ENCODE measurements around the gene EPSTI1.
"Not testable (repeated sequence)": the region's sequence is repeated elsewhere in the genome, so short reads cannot be mapped to it uniquely, and the experiment has no call there.

The EPSTI1 gene

DNA sequence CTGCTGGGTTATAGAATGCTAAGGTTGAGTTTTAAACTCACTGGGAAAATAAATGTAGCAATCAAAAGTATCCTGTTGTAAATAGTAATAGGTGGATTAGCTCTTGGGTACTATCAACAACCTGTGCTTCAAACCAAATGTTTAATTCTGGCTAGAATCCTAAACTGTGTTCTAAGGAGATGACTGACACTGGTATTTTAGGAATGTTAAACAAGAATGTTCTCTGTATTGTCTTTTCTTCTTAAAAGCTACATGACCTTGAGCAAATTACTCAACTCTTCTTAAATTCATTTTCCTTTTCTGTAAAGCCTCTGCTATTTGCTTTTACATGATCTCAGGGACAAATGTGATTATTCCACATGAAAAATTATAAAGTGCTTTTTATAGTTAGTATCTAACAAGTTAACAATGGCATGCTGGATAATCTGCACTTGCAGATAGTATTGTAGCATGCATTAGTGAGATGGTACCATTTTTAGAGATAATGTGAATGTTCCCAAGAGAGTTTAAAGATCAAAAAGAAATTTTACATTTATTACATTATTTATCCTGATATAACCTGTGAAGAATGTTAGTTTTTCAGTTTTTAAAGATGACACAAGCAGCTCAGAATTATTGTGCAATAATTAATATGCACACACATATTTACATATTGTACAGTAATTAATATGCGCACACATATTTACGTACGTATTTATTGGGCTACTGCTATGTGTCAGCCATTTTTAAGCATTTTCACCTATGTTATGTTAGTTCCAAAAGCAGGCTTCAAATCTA is 13.6 kb upstream of the EPSTI1 start:
- DNase-seq (ENCODE audit: low spot score): no peak

DNA sequence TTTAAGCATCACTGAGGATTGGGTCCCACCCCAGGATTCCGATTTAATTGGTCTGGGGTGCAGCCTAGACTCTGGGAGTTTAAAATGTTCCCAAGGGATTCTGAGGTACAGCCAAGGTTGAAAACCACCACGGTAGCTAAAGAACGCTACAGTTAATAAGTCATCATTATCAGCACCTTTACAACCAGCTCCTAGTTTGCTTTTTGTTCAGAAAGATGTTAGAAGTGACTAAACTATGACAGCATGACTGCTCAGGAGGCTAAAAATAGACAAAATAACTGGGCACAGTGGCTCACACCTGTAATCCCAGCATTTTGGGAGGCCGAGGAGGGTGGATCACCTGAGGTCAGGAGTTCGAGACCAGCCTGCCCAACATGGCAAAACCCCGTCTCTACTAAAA is 11.7 kb upstream of the EPSTI1 start:
- DNase-seq (ENCODE audit: low spot score): no peak

DNA sequence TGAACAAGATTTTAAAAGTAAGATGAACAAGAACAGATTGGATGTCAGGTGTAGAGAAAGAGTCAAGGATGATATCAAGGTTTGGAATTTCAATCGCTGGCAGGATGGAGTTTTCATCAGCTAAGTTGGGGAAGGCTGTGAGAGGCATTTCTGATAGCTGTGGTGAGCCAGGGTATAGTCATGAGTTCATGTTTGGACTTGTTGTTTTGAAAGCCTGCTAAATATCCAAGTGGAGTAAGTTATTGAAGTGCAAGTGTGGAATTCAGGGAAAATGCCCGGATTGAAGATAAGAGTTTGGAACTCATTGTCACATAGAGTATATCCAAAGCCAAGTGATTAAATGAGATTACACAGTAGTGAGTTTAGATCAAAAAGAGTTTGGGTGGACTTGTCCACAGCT is 11.0 kb upstream of the EPSTI1 start:
- DNase-seq (ENCODE audit: low spot score): no peak

DNA sequence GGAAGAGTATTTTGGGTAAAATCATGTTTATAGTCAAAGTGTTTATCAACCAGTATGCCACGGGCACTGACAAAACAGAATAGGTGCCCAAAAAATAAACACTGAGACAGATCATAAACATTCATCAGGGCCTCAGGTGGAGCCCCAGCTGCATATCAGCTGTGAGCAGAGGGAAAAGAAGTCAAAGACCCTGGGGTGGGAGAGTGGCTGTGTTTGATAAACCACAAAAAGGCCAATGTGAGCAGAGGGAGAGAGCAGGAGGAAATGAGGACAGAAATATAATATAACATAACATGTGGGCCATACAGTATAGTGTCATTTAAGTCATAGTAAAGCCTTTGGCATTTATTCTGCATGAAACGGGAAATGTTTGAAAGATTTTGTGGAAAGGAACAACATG is 10.0 kb upstream of the EPSTI1 start:
- DNase-seq (ENCODE audit: low spot score): no peak

DNA sequence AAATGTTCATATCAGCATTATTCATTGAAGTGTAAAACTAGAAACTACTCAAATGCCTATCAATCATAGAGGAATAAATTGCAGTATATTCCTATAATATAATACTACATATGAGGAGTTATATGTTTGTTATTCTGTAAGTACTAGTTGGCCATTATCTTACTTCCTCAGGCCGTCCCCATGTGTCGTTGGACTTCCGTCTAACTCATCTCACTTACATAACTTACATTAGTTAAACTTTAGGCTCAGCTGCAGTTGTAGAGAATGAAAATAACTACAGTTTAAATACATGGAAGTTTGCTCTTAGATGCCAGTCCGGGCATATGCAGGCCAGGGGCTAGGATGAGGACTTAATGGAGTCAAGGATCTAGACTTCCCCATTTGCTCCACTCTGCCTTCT is 8.6 kb upstream of the EPSTI1 start:
- DNase-seq (ENCODE audit: low spot score): no peak

DNA sequence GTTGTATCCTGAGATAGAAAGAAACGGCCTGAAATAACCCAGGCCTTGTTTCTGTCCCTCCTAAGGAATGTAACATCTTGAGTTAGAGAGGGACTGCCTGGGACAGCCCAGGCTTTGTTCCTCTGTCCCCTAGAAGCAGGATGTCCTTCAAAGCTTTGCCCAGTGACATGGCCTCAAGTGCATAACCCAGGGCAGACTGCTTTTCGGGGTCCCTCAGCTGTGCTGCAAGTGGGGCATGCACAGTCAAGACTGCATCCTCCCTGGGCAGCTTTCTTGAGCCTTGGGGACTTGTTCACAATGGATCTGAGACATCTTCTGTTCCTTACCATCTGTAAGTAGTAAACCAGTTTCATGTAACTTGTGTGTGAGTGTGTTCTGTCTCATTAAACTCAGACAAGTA is 7.5 kb upstream of the EPSTI1 start:
- no peak for DNase-seq (ENCODE audit: low spot score)

DNA sequence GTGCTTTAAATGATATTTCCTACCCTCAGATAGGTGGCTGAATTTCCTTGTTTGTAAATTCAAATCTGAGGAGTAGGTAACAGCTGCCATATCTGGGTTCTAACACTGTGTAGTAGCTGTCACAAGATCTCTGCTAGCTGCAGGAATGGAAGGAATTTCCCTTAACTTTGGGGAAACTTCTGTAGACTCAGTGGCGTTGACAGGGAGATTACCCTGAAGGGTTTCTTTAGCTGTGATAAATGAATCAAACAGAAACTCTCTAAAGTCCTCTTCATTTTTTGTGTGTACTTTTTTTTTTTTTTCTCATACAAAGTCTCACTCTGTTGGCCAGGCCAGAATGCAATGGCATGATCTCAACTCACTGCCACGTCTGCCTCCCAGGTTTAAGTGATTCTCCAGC is 5.3 kb upstream of the EPSTI1 start:
- no peak for DNase-seq (ENCODE audit: low spot score)

DNA sequence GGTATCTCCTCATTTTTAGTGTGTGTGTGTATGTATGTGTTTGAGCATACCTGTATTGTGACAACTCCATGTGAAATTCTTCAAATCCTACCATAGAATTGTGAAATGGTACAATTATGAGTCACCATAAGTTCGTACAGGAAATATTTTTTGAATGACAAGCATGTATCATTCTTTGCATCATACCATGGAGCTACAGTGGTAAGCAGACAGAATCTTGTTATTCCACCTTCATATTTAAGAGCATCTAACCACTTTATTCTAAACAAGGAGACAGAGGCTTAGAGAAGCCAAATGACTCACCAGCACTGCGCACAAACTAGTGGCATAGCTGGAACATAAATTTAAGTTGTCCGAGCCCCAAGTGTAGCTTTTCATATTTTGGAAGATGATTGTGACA is 4.5 kb upstream of the EPSTI1 start:
- no peak for DNase-seq (ENCODE audit: low spot score)

DNA sequence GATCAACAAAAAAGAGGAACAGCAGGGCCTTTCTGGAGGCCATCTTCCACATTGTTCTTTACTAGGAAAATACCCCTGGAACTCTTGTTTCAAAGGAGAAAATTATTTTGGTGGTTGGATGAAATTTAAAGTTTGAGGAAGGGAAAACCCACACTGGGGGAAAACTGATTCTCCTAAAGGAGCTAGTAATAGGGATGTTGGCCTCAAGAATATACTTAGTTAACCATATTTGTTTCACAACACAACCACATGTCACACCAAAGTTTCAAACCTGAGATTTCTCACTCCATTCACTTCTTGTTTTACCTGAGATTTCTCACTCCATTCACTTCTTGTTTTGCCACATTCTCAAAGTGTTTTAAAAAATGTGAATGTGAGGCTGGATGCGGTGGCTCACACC is 2.8 kb upstream of the EPSTI1 start:
- DNase-seq (ENCODE audit: low spot score): no peak

DNA sequence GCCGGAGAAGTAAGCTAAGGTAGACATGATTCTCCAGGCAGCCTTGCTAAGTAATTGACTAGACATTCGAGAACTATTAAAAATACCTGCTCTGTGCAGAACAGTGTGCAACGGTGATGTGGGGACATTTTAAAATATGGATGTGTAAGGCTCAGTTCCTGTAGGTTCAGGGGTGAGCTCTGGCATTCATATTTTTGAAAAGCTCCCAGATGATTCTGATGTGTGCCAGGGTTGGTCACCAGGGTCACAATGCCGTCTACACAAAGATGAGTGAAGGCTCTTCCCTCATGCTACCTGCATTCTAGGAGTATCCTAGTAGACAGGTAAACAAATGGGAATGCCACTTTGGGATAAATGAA is 702 bp upstream of the EPSTI1 start:
- no peak for DNase-seq (ENCODE audit: low spot score)

DNA sequence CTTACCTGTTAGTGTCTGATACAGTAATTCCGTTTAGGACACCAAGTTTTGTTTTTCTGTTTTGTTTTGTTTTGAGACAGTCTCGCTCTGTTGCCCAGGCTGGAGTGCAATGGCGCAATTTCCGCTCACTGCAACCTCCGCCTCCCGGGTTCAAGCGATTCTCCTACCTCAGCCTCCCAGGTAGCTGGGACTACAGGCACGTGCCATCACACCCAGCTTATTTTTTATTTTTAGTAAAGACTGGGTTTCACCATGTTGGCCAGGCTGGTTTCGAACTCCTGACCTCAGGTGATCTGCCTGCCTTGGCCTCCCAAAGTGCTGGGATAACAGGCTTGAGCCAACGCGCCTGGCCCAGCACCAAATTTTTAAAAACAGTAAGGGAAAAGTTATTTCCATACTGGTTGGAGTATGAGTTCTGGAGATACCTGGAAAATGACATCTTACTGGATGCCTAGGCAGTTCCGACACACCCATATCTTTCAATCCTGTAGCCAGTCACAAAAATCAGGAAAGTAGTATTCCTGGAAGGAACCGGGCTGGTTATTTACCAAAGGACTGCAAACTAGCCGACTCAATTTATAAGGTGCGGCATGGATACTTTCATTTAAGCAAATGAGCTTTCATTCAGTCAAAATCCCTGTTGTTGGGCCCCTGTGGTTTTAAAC is 676 bp downstream of the EPSTI1 start:
- not testable (repeated sequence) for DNase-seq (ENCODE audit: low spot score)

DNA sequence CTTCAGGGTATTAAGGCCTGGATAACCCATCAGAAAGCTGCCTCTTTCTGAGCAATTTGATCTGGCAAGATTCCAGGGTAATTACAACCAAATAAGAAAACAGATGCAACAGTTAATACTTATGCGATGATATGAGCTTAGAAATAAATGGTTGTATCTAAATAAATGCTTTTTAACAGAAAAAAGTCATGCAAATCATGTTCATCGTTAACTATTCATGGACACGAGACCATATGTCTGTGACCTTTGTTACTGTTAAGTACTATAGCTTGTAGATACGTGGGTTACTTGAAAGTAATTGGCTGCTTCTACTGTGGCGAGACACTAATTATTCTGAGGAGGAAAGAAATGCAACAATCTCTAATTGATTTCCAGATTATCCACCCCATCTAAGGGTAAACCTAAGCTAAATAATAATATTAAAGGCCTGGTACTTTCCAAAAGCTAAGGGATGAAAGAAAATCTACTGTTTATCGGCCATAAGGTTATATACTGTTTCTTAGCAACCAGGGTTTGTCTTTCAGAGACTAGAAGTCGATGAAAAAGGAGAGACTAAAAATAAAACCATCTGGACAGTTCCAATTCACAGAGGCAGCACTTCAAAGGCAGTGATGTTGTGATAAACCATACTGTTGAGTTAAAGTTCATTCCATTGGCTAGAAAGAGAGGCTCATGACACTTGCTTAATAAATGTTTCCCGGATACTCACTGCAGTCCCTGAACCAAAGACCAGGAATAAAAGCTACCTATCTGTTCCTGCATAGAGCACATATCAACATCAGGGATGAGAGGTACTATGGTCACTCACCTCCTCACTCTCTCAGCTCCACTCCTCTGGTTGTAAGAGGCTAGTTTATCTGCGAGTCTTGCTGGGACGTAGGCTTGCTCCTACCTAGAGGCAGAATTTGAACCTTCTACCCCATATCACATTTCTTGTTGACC is 1.5 kb downstream of the EPSTI1 start:
- no peak for DNase-seq (ENCODE audit: low spot score)

DNA sequence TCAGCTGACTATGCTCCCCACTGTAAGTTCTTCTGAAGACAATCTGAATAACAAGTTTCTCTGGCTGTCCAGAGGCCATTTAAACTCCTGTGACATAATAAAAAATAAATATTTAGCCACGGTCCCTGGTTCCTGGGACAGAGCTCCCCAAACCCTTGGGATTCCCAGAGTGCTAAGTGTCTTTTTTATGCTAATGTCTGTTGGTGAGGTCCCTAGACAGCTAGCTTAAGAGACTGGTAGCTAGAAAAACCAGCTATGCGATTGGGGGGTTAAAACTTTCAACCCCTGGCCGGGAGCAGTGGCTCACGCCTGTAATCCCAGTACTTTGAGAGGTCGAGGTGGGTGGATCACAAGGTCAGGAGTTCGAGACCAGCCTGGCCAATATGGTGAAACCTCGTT is 5.9 kb downstream of the EPSTI1 start:
- no peak for DNase-seq (ENCODE audit: low spot score)

DNA sequence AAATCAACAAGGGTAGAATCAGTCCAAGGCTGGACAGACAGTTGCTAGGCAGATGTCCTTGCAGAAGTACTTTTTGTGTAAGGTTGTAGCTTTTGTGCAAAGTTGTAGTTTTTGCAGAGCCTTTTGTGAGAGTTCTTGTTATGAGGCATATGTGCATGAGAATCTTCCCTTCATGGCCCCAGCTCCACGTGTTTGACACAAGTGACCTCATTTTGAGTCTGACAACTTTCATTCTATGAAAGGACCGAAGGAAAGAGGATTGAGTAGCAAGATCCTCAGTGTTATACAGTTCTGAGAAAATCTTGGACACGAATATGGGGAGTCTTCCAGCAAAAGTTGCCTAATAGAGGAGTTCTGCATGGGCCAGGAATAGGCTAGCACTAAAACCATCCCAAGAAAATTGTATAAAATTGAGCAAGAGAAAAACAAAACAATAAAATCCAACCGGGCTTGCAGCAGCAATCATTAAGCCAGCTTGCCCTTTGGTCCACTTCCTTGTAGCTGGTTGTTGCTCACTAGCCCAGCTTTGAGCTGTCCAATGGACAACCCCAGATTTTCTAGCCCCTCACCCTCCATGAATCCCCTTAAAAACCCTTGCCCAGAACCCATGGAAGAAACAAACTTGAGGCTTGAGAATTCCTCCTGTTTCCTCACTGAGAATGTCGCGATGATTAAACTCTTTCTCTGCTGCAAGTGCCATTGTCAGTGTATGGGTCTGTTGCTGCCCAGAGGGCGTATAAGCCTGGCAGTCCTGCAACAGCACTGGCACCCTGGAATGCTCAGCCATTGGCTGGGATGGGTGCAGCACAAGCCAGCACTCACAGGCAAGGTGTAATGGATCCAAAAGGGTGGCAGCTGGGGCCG is 6.5 kb downstream of the EPSTI1 start:
- DNase-seq (ENCODE audit: low spot score): no peak

DNA sequence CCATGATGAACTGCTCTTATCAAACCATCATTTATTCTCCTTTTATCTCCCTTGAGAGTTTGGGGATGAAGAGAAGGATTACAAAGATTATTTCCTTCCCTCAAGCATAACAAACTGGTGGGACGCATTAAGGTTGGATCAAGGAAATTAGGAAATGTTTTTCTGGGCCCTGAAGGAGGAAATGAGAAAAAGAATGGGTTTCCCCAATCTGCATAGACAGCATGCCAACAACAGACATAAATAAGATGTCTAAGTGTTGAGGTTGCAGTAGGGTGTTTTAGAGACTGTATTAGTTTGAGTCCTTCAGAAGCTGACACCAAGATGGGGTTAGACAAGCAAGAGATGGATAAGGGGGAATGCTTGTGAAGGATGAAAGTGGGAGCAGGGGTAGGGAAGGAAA is 7.3 kb downstream of the EPSTI1 start:
- DNase-seq (ENCODE audit: low spot score): no peak

DNA sequence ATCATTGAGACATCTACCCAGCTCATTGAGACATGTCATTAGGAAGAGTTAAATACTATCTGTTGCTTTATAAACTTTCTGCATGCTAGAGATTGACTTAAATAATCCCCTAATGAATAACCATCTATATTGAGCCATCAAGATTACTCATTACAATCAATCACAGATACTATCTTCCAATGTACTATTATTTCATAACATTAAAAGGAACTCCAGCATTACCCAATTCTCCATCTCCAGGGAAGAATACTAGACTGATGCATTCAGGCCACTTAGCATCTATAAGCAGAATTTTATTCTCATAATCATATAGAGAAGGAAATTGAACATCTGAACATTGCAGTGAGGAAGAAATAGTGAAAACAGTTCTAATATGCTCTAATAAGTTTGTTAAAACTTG is 8.0 kb downstream of the EPSTI1 start:
- no peak for DNase-seq (ENCODE audit: low spot score)

DNA sequence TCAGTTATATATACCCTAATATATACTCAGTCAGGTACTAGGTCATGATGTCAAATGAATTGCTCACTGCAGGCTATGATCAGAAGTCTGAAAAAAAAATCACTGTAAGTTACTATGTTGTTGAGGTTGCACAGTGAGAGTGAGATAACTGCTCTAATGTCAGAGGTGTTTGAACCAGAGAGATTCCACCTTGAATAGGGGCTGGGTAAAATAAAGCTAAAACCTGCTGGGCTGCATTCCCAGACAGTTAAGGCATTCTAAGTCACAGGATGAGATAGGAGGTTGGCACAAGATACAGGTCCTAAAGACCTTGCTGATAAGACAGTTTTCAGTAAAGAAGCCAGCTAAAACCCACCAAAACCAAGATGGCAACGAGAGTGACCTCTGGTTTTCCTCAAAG is 10.2 kb downstream of the EPSTI1 start:
- DNase-seq (ENCODE audit: low spot score): no peak

DNA sequence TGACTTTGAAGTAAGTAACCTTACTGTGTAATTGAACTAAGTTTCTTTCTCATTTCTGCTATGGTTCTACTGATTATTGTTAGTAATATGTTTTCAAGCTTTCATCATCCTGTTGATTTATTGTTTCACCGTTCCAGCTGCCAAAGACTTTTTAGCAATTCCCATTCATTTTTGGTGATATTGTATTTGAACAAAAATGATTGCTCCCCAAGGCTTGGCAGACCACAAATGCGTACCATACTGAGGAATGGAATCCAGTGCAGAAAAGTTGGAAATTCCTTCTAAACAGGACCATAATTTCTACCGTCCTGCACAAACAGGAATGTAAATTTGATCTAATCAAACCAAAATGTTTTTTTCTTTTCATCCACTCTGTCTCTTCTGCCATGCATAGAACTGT is 10.7 kb downstream of the EPSTI1 start:
- DNase-seq (ENCODE audit: low spot score): no peak

DNA sequence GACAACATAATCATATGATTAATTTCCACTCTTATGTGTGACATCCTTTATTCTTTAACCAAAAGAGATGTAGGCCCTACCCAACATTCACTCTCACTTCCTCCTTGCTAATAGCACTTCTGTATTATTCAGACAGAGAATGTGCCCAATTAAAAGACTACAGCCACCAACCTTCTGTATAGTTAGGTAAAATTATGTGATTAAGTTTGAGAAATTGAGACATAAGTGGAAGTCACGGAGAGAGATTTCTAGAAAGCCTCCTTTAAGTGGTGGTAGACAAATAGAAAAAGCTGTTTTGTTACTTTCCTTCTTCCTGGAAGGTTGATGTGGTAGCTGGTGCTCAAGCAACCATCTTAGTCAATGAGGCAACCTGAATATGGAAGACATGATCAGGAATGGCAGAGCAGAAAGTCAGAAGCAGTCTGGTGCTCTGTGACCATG is 14.8 kb downstream of the EPSTI1 start:
- no peak for DNase-seq (ENCODE audit: low spot score)

DNA sequence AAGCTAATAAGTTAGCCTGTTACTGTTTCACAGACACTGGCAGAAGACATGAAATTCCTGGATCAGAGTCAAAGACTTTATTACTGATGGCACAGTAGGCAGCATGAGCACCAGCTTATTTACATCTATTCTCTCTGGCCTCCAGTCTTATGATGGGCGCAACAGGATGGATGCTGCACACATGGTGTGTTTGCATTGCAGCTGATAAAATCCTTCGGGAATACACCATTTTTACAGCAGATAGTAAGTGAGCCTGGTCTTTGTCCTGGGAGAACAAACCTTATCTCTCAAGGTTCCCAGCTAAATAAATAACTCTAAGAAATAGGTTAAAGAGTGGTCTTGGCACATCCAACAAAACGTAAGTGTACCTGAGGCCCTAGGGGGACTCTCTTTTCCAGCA is 16.0 kb downstream of the EPSTI1 start:
- DNase-seq (ENCODE audit: low spot score): no peak

DNA sequence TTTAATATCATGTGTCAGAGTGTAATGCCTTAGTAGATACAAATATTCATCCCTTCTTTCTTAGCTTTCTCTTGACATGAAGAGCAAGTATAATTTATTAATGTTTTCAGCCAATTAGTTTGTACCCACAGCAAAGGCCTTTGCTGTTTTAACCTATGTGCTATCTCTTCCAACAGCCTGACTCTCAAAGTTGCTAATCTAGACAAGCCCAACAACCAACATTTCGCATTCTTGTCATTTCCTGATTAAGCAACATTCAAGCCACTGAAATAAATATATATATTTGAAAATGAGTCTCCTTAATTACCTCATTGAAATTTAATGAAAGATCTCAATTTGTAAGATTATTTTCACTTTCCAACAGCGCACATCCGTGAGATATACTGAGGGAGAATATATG is 18.5 kb downstream of the EPSTI1 start:
- no peak for DNase-seq (ENCODE audit: low spot score)

Measured in hematopoietic multipotent progenitor cell treated with erythropoietin and hydrocortisone succinate and interleukin-3 and kit ligand, for 15 days (in vitro differentiated cells).